Activated CD4-positive, alpha-beta T cell treated with anti-CD3 and anti-CD28 coated beads, Interleukin-2, amount 50 U/mL, for 1 hour (primary cell): ENCODE results near the gene CDK4.

Experiments used
- DNase-seq: peaks from one replicate; pipeline ENCODE4 v3.0.0-alpha.2; 2020

CDK4 gene

DNA sequence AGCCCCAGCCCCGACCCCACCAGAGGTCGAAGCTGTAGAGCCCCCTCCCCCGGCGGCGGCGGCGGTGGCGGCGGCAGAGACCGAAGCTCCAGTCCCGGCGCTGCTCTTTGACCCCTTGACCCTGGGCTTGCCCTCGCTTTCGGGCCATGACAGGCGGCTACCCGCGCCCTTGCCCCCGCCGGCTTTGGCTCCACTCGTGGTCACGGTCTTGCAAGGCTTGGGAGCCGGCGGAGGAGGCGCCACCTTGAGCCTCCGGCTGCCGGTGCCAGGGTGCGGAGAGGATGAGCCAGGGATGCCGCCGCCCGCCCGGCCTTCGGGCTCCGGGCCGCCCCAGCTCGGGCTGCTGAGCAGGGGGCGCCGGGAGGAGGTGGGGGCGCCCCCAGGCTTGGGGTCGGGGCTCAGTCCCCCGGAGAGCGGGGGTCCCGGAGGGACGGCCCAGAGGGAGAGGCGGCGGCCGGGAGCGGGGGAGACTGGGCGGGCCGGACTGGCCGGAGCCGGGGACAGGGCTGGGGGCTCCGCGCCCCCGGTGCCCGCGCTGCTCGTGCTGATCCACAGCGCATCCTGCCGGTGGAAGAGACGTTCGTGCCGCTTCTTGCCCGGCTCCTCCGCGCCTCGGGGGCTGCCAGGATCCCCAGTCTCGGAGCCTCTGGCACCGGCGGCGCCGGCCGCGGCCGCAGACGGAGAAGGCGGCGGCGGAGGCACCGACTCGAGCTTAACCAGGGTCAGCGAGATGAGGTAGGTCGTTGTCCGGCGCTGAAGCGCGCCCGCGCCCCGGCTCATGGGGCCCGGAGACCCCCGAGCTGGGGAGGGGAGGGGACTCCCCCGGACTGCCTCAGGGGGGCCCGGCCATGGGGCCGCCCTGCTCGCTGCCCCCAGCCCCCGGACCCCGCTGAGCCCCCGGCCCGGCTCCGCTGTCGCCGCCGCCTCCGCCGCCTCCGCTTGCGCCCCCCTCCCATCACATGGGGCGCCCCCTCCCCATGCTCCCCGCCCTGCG, 14.3 kb downstream of the CDK4 start:
- no peak for DNase-seq

DNA sequence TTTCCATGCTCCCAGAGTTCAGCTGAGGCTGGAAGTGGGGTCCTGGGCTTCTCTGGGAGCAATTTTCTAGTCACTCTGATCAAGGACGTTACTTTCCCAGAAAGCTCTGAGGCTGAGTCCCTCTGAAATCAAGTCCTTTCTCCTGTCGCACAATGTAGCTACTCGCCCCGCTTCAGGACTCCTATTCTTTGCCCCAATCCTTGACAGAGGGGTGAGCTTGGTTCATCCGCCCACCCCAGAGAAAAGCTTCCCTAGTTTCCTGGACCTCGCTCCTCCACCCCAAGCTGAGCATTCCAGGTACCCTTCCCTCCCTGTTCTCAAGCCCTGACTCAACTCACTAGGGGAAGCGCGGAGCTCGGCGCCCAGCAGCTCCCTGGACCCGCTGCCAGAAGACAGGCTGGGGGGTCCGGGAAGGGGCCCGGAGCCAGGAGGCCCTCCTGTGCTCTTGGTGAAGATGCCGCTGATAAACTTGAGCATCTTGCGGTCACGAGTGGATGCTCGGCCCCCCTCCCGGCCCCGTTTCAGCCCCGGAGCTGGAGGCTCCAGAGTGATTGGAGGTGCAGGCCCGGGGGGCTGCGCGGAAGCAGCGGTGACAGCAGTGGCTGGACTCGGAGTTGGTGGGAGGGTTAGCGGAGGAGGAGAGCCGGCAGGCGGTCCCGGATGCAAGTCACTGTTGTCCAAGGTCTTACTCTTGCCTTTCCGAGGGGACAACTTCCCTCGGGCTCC, 15.2 kb downstream of the CDK4 start:
- no peak for DNase-seq

DNA sequence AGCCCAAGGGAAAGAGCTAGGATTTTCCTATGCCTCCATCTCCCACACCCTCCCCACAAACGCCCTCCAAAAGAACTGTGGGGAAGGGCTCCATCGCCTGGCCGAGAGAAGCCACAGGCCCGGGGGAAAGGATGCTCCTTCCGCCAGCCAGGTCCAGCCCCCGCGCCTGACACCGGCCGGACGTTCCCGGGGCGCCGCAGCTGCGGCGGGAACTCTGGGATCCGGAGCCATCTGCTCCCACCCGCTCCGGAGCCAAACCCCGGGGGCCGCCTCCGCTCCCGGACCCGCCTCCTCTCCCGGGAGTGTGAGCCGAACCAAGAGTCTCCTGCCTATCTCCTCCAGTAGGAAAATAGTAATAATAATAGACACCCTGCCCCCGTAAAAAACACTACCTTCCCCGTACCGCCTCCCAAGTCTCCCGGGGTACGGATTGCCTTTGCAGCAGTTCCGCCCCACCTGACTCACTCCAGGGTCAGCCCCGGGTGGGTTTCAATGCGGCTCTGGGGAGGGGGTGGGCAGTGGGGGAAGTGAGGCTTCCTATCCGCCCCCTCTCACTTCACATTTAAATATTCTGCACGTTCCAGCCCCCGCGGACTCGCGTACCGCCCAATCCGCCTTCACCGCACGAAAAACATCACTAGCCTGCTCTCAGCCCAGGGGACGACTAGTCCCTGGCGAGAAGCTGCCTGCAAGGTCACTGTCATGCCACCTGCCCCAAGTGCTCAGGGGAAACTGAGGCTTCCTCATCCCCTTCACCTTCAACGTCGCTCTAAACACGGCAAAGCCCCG, 16.0 kb downstream of the CDK4 start:
- DNase-seq, result no peak

DNA sequence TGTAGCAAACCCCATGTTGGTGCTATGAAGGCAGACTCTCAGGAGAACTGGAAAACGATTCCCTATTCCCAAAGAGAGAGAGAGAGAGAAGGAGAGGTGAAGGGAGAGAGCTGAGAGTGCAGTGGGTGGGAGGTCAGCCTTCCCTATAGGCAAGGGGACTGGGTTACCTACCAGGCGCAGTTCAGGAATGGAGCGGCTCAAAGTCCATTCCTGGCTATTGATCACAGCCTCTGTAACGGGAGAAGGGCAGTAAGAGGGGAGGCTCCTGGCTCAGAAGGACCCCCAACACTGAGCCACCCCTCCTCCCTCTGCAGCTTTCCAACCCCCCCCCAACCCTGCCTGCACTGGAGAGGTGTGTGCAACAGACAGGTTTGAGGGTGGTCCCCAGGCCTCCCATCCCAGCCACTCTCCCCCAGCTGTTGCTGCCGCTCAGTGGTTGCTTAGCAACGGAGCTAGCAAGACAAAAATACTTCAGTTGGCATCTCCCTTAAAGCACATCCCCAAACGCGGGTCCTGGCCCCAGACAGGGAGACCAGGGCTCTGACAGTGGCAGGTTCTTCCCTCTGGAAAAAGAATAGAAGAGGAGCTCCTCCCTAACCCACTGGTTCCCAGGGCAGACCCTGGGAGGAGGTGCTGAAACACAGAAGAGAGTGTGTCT, 16.8 kb downstream of the CDK4 start:
- no peak for DNase-seq

DNA sequence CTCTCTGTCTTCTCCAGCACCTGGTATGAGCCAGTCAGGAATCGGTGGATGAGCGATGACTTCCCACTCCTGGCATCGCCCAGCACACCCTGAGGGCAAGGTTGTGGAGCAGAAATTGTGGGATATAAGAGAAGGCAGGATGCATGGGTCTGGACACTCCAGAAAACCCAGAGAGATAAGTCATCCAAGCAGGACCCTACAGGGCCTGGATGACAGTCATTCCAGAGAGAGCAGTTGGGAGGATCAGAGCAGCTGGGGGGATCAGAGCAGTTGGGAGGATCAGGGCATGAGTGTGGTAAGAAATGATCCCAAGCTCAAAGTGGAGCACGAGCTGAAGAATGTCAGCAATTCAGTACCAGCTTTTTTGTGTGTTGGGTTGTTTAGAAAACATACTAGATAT, 17.5 kb downstream of the CDK4 start:
- DNase-seq, result no peak

DNA sequence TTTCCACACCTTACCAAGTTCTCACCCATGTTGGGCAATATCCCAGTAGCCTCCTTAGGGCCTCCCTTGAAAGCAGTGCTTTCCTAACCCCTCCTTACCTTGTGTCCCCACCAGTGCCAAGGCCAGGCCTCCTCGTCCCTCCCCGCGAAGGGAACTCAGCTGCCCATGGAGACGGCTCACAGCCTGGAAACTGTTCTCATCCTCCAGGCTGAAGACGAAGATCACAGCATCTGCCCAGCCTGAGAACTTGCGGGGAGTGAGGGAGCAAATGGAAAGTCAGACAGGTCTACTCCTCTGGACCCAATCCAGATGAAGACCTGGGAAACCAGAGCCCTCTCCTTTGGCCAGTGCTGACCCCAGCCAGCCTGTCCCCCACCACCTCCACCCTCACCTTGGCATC, 18.2 kb downstream of the CDK4 start:
- no peak for DNase-seq

DNA sequence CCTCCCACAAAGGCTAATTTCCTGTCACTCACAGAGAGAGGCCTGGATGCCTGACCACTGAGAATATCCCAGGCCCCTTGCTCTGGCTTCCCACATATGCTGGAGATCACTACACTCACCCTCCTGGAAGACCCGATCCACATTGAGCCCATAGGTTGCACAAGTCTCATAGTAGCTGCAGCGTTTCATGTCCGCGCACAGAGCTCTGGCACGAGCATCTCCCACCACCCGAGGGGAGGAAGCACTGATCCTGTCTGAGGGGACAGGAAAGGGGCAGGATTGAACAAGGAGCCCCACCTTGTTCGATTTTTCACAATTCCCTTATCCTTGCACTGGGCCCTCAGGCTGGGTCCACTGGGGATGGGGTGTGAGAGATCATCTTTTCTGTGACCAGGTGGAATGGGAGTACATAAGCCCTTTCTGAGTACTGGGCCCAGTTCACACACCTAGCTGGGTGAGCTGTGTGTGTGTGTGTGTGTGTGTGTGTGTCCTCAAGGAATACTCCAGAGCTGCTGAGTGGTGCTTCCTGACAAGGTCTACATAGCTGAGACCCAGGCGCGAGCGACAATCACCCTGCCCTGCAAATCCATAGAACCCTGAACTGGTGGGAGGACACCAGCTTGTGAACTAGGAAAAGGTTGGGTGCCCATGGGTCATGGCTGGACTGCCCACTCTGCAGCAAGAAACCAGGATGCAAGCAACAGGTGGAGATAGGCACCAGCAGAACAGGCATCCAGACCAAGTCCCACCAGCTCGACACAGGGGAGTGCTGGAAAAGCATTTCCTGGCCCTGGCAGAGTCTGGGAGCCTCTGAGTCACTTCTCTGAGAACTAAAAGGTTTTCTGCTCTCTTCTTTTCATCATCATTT, 19.1 kb downstream of the CDK4 start:
- no peak for DNase-seq

DNA sequence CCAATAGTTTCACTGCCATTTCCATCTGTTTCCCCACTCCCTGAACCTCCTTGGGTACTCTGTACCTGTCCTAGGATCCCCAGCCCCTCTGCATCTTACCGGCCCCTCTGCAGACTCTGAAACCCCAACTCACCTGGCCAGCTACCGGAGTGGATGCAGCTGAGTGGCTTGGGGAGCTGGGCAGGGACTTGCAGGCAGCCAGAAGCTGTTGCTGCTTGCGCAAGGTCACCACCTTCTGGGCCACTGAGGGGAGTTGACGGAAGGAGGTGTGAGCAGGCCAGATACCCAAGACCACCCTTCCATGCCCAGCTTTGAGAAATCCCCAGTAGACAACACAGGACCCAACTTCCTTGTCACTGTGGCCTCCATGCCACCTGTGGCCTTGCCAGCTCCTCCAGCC, 19.8 kb downstream of the CDK4 start:
- no peak for DNase-seq

DNA sequence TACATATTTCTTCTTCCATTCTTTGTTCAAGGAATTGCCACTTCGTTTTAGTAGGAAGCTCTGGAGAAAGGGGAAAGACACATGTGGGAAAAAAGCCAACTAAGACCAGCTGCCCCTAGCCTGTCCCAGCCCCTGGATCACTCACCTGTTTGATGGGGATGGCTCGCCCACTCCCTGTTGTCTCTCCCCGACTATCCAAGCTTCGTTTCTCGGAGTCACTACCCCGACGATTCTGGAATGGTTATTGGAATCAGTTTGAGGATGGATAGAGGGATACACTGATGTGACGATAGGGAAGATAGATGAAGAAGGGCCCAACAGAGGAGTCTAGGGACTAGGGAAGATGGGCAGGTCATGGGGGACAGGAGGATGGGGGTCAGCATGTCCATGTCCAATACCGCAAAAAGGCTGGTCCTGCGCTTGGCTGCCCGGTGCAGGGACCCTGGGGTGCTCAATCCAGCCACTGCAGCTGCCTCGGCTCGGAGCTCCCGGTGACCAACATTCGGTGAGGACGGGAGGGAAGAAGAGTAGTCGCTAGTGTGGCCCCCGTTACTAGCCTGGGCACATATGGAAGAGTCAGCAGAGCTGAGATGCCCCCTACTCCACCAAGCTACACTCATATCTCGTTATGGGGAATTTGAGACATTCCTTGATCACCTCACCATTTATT, 20.6 kb downstream of the CDK4 start:
- DNase-seq, result no peak

DNA sequence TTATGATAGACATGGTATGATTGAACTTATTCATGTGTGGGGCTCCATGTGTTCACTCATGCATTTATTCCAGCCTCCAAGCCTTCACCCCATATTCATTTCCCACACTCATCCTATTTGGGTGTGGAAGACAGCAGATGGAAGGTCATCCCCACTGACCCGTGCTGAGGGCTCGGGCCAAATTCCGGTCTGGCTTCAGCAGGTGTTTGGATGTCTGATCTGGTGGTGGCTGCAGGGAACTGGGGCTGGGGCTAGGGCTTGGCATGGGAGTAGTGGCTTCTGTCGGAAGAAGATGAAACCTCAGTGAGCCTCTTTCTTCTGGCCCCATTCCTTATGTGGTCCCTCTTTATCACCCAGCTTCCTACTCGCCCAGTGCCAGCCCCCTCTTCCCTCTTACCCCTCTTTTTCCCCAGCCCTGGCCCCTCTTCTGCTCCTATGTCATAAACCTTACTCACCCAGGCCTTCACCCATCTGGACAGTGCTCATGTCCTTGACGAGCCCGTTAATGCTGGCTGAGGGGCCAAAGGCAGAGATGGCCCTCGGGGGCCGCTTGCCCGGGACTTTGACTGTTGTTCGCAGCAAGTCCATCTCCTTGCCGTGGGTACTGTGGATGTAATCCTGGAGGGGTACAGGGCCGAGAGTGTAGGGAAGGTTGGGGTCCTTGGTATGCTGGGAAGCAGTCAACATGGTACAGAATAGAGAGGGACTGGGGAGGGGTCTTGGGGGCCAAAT, 21.6 kb downstream of the CDK4 start:
- DNase-seq, result no peak

DNA sequence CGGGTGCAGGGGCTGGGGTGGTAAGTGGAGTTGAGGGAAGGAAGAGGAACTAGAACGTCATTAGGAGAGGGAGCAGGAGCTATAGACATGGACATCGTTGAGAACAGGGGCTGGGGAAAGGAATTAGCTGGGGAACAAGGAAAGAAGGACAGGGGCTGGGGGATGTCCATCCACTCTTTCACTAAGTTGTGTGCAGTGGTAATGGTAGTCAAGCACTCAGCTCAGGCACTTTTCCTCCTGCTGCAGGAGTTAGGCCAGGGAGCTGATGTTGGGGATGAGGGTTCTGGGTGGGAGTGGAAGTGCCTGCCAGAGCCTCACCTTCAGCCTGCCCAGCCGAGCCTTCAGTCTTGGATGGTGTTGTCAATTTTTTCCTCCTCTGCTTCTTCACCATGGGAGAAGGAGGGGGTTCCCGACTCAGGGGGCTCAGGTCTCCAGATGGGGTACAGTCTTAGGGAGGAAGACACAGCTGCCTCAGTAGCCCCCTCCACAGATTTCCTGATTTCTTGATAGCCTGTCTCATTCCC, 22.7 kb downstream of the CDK4 start:
- no peak for DNase-seq

DNA sequence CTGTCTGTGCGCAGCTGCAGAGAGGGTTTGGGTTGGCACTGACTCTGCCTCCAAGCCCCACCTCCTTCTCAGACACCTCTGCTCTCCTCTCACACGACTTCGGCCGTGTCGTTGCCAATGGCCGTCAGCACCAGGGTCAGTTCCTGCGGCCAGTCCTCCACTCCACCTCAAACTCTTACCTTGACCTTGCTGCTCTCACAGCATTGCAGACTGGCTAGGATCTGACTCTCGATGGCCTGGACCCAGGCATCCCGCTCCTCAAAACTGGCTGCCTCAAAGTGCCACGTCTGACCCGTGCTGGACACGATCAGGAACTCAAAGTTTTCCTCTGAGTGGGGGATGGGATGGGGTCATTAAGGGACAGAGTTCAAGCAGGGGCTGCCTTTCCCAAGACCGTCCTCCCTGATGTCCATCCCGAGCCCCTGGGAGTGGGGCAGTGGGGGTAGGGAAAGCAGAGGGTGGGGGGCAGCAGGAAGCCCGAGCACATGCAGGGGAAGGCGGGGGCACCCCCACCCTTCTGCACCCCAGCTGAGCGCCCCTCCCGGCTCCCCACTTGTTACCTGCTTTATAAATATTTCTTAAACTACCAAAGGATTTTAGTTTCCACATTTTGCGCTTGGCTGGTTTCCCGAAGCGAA, 24.2 kb downstream of the CDK4 start:
- DNase-seq, result no peak

DNA sequence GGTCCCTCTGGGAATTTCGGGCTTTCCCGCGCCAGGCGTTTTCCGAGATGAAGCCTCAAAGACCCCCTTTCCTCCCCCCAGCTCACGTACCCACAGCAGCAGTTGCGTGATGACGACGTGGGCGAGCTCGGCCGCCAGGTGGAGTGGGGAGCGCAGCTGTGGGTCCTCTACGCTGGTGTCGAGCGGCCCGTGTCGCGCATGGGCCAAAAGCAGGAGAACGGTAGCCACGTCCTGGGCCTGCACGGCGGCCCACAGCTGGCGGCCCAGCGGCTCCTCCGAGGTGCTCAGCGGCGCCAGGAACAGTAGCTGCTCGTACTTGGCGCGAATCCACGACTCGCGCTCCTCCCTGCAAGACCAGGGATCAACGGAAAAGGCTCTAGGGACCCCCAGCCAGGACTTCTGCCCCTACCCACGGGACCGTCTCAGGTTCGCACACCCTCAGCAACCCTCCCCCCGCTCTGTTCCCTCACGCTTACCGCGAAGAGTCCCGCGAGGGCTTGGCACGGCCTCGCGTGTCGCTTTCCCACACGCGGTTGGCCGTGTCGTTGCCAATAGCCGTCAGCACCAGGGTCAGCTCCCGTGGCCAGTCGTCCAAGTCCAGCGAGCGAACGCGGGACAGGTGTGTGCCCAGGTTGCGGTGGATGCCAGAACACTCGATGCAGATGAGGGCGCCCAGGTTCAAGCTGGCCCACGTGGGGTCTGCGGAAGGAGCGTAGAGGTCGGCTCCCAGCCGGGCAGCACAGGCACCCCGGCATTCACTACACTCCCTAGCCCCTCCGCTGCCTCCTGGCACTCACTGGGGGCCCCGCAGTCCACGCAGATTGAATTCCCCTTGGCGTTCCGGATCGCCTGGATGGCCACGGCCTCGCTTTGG, 25.0 kb downstream of the CDK4 start:
- no peak for DNase-seq

DNA sequence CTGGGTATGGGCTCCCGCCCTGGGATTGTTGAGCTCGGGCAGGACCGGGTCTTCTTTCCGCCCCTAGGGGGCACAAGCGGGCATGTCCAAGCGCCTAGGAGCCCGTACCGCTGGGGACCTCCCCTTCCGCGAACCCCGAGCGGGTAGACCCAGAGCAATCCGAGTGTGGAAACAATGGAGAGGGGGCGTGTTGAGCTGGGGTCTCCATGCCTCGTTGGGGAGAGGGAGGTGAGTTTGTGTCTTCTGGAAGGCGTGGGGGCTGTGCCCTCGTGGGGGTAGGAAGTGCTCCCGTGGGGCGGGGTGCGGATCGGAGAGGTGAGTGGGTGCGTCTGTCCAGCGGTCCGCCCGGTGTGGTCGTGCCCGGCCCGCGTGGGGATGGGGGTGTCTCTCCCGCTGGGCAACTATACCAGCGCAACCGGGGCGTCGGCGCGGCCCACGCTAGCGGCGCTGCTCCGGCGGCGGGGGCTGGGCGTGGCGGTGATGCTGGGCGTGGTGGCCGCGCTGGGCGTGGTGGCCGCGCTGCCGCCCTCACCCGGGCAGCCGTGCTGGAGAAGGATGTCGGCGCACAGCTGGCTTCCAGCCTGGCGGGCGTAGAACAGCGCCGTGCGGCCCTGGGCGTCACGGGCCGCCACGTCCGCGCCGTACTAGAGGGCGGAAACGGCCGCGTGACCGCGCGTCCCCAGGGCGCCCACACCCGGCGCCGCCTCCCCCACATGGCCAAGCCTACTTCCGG, 25.8 kb downstream of the CDK4 start:
- peak; percentile 23 for DNase-seq

DNA sequence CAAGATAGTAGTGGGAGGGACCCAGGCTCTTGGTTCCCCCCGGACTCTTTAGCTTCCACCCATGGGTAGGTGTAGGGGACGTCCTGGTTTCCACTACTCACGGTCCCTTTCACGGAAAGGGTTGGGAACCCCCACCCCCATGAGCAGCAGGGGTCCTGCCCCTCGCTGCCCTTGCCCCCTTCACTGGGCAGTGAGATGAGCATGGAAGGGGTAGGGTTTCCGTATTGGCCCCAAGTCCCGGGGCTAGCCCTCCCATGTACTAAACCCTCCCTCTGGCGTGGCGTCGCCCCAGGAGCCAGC, 26.3 kb downstream of the CDK4 start:
- DNase-seq, result no peak

DNA sequence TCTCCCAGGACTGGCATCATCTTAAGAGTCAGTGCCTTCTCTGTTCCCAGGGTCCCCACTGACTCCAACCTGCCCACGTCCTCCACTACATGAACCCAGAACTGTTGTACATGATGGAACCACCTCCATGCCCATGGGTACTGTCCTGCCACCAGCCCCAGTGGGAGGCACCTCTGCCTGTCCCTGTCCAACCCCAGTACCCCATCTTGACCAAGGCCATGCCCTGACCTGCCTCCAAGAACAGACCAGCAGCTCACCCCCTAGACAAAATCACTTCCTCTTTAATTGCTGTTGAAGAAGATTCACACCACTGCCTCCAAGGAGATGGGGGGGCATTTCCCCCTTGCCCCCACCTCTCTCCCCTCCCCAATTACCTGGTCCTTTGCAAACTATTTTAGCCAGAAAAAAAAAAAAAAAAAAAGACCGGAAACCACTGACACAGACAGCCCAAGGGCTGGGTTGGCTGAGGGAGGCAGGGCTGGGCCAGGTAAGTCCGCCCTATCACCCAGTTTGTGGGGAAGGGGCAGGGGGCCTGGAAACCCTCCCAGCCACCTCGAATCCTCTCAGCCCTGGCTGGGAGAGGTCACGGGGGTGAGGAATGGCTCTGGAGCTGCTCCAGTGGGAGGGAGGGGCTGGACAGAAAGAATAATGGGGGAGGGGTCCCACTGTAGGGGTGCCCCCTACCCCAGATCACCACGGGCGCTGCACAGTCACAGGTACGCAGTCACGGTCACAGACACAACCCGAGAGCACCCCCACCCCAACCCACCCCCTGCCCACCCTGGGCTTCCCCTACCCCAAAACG, 27.0 kb downstream of the CDK4 start:
- no peak for DNase-seq
